Fibroblast of upper back skin (primary cell): ENCODE results near the gene PPAT.
A peak's percentile ranks its signal among the peaks of the same experiment; 100 is the strongest.

Experiments used
- DNase-seq: peaks from one replicate; pipeline ENCODE4 v3.0.0-alpha.2; 2013

The PPAT gene

GRCh38 chr4:56433280-56433679, 2.1 kb downstream of the PPAT start:
- no peak for DNase-seq

- no peak for DNase-seq
Measured at GRCh38 chr4:56430203-56430602, 5.2 kb downstream of the PPAT start.

GRCh38 chr4:56427179-56427578, 8.2 kb downstream of the PPAT start:
- no peak for DNase-seq

GRCh38 chr4:56426273-56426672, 9.1 kb downstream of the PPAT start:
- no peak for DNase-seq

GRCh38 chr4:56425518-56425917, 9.9 kb downstream of the PPAT start:
- DNase-seq = no peak

- peak; percentile 32 for DNase-seq
Measured at GRCh38 chr4:56424697-56425514, 10.5 kb downstream of the PPAT start.

GRCh38 chr4:56424176-56424575, 11.2 kb downstream of the PPAT start:
- DNase-seq = no peak

- no peak for DNase-seq
Measured at GRCh38 chr4:56417396-56417795, 18.0 kb downstream of the PPAT start.

GRCh38 chr4:56416349-56416748, 19.1 kb downstream of the PPAT start:
- no peak for DNase-seq

- DNase-seq = peak; percentile 67
Measured at GRCh38 chr4:56414135-56414670, 21.2 kb downstream of the PPAT start.

- peak; percentile 98 for DNase-seq
Measured at GRCh38 chr4:56410247-56411062, 25.0 kb downstream of the PPAT start.

GRCh38 chr4:56409511-56410090, 25.8 kb downstream of the PPAT start:
- DNase-seq = no peak

- no peak for DNase-seq
Measured at GRCh38 chr4:56408978-56409377, 26.4 kb downstream of the PPAT start.

GRCh38 chr4:56406151-56406550, 29.3 kb downstream of the PPAT start:
- no peak for DNase-seq

GRCh38 chr4:56405016-56405415, 30.4 kb downstream of the PPAT start:
- no peak for DNase-seq

- no peak for DNase-seq
Measured at GRCh38 chr4:56400560-56400959, 34.9 kb downstream of the PPAT start.

- DNase-seq = no peak
Measured at GRCh38 chr4:56391270-56391669, 44.1 kb downstream of the PPAT start.

- no peak for DNase-seq
Measured at GRCh38 chr4:56389558-56389957, 45.9 kb downstream of the PPAT start.

- no peak for DNase-seq
Measured at GRCh38 chr4:56388306-56388705, 47.1 kb downstream of the PPAT start.

GRCh38 chr4:56387023-56388001, 48.1 kb downstream of the PPAT start, which contains the start of gene AASDH:
Gene AASDH, minus strand, starts transcription at chr4:56387491. Its CDS starts 3,192 bp downstream, at chr4:56384299.
- DNase-seq = peak; percentile 95

- DNase-seq = no peak
Measured at GRCh38 chr4:56386091-56386490, 49.3 kb downstream of the PPAT start.

- DNase-seq = no peak
Measured at GRCh38 chr4:56375458-56375857, 60.0 kb downstream of the PPAT start.
